Renal cortex interstitium (tissue), 11 donors: ENCODE measurements around the gene DRAM1. TPM values are rescaled to one million over a fixed set of nuclear protein-coding genes. Genes with fewer than 3 reads are reported as not detected.

Experiments used
- DNase-seq, 11 donors: peaks; one replicate each; pipeline ENCODE4 v3.0.0-alpha.2; 2013; ENCODE audit warnings: low read depth in 9 of 11, low spot score in 4 of 11; ENCODE audit errors: extremely low read depth in 1 of 11
- polyA plus RNA-seq, 3 donors: library from polyadenylated mRNA; unstranded; fragments of 120-200 nt; gene quantifications; one replicate each; pipeline ENCODE4 v1.2.1, GENCODE V29; 2013; ENCODE audit not compliant: insufficient read length in 3 of 3

Gene DRAM1
- polyA plus RNA-seq, 3 donors, result 19.4 to 25.0 (median 22.0) TPM

GRCh38 chr12:101928556-101928955 is 51.2 kb downstream of the DRAM1 start:
- no peak for DNase-seq

GRCh38 chr12:101929365-101930041 is 52.1 kb downstream of the DRAM1 start:
- DNase-seq, result no peak

- no peak for DNase-seq
Observed at GRCh38 chr12:101931498-101932326, 54.3 kb downstream of the DRAM1 start.

GRCh38 chr12:101933866-101934514 is 56.6 kb downstream of the DRAM1 start:
- DNase-seq, result no peak

DNA sequence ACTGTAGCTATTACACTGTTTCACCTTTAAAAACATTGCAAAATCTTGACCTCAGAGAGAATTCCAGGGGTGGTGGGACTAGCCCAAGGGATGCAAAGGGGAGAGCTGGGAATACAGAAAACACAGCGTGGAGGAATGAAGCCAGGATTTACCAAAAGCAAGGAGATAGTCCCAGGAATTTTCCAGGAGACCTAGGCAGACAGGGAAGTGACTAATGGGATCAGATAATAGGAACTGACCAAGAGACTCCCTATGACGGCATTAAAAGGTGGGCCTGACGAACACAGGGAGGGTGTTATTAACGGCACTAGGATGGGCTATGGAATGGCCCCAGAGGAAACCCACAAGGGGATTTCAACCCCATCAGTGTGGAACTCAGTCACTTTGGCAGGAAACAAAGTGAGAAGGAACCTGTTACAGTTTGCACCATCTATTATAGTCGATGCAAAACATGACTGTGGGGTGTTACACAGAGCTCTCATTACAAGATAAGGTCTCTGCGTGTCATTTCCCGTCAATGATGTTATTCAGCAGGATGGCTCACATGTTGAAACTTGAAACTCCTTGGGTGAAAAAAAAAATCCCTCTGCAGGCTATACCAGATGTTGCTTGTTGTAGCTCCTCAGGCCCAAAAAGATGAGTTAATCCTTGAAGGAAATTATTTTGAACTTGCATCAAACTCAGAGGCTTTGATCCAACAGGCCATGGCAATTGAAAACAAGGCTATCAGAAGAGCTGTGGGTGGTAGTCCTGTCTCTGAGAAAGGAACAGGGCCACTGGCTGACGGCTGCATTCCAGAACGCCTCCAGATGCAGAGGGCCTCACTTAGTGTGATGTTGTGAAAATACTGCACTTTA is 58.7 kb downstream of the DRAM1 start:
- DNase-seq, result peak in 1 of 11 donors; percentile 20

DNA sequence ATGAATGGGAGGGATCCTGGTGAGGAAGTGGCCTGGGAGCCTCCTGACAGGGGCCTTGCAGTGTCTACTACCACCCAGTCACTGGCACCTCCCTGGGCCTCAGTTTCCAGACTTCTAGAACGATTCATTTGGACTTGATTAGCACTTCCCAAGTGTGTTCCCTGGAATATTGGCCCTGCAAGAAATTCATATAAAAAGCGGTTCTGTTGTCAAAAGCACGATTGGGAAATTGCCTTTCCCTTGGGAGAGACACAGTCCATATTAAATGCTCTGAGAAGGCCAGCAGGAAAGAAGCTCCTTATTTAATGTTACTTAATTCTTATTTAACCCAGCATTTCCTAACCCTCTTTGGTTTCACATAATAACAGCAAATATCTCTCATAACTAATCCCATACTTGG is 61.9 kb downstream of the DRAM1 start:
- DNase-seq, result no peak

- peak in 10 of 11 donors; percentile 36 to 76 (median 64) for DNase-seq
Observed at GRCh38 chr12:101939856-101940265, 62.5 kb downstream of the DRAM1 start.

DNA sequence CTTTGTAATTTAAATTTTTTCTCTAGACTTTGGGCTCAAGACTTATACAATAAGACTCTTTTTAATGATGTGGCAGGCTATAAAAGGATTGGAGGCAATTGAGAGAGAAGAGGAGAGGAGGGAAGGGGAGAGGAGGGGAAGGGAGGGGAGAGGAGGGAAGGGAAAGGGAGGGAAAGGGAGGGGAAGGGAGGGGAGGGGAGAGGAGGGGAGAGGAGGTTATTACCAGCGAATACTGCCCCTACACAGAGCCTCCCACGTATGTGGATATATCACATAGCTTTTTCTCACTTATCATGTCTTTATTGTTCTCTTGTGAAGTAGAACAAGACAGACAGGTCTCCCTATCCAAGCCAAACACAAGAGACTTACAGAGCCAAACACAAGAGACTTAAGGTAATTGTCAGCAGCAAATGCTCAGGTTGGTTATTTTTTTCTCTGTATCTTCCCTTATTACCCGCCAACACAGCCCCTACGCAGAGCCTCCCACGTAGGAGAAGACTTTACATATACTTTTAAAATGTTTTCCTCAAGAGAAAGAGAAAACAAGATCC is 63.1 kb downstream of the DRAM1 start:
- no peak for DNase-seq

- DNase-seq, result no peak
Observed at GRCh38 chr12:101941306-101942249, 64.2 kb downstream of the DRAM1 start.

DNA sequence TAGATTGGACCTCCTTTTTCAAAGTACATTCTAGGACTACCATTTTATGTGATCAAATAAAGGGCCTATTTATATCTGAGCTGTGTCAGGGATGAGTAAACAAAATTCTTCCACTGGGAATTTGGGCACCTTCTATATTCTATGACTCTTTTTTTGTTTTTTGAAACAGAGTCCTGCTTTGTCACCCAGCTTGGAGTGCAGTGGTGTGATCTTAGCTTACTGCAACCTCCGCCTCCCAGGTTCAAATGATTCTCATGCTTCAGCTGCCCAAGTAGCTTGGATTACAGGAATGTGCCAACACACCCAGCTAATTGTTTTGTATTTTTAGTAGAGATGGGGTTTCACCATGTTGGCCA is 64.8 kb downstream of the DRAM1 start:
- no peak for DNase-seq

DNA sequence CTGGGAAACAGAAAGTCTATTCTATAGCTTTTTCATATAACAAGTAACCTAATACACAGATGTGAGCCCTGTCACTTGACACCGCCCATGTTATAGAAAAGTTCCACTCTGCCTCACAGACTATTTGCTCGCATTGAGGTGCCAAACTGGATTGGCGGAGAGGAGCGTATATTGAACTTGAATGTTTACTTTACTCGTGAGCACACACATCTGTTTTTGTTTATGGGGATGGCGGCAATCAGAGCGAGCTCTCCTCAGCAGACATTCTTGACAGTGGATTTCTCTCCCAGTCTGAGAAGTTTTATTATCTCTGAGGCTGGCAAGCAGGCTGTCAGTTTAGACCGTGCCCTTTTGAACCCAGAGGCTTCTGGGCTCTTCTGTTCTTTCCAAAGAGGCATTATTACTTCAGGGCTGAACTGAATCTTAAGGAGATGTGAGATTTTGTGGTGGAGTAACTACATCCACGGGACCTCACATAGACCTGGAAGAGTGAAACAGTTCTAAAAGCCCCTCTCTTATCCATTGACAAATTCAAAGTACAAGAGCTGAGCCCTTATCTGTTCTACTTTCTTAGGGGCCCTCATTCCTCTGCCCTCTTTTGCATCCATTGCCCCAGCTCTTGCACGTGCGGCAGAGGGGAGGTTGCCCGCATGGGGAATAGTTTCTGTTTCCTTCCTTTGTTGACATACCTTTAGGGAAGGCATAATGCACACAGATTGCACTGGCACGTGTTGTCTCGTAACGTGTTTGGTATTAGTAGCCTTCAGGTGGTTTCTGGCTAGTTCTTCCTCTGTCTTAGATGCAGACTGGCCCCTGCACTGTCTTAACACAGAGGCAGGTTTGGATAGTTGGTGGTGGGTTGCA is 68.2 kb downstream of the DRAM1 start:
- peak in 1 of 11 donors; percentile 18 for DNase-seq

GRCh38 chr12:101946233-101946611 is 68.8 kb downstream of the DRAM1 start:
- DNase-seq, result no peak

DNA sequence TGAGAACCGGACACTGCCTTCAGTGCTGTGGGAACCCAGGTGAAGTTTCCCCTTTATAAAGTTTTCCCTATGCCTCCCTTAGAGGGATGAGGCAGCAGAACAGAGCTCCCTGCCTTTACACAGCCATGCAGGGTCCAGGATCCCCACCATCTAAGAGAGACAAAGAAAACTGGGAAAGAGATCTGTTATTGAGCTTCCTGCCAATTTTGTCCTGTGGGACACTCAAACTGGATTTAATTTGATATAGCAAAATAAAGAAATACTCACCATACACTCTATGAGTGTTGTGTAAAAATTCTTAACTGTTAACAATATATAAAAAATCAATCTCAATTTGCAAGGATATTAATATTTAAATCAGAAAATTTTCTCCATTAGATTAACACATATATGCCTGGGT is 69.9 kb downstream of the DRAM1 start:
- DNase-seq, result no peak

GRCh38 chr12:101948365-101948764 is 71.0 kb downstream of the DRAM1 start:
- no peak for DNase-seq

DNA sequence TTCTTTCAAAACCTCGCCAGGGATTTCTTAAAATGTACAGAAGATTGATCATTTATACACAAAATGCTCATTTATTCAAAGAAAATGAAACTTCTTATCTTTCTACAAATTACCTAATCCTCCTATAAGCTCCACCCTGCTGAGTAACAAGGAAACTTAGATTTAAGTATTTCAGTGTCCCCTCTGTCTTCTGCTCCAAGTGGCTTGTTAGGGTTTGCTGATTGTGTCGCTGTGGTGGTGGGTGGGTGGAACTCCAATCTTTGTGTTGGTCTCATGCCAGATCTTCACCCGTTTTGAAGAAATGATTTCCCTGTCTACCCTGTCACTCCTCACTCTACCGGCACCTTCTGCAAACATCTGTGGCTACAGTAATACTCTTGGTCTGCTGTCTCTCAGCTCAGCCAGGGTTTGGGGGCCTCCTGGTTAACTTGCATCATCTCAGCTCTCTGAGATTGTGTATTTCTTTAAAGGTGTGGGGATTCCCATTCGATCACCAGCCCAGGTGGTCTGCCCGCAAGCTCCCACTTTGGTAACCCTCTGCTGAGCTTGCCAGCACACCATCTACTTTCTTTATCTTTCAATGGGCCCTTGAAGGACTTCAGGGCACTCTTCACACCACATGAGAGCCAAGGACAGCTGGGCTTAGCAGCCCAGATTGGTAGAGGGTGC is 73.8 kb downstream of the DRAM1 start:
- DNase-seq, result no peak

DNA sequence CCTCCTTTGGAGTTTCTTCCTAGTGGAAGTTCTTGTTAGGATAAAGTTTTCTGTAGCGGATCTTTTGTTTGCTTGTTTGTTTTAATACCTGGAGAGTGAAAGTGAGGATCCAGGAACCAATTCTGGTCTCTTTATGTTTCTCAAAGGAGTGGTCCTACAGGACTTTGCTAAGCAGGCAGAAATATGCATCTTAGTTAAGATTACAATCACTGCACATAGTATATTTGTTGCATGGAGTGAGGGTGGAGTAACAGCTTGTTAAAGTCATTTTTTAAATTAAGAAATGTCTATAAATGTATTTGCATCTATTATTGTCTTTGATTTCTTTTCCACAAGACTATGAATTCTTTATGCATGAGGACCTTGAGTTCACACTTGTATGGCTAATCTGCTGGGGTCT is 76.7 kb downstream of the DRAM1 start:
- DNase-seq, result no peak

- no peak for DNase-seq
Observed at GRCh38 chr12:101954676-101955075, 77.3 kb downstream of the DRAM1 start.
